Skeletal muscle satellite cell (primary cell): ENCODE measurements around the gene DNAJC13.

ENCODE experiments used
- H3K27me3 ChIP-seq: 2 replicates; pipeline ENCODE4 v1.7.0; 2013; ENCODE audit warnings: low read length; ENCODE audit not compliant: control insufficient read depth, insufficient read depth
- H3K36me3 ChIP-seq: 2 replicates; pipeline ENCODE4 v1.7.0; 2013; ENCODE audit warnings: mild to moderate bottlenecking, control low read depth, low read length; ENCODE audit not compliant: insufficient read depth
- H3K4me1 ChIP-seq: 2 replicates; pipeline ENCODE4 v1.7.0; 2013; ENCODE audit warnings: low read length; ENCODE audit not compliant: control insufficient read depth, insufficient read depth
- H3K4me2 ChIP-seq: 2 replicates; pipeline ENCODE4 v1.7.0; 2013; ENCODE audit warnings: mild to moderate bottlenecking, low read length
- H3K4me3 ChIP-seq: 2 replicates; pipeline ENCODE4 v1.7.0; 2013; ENCODE audit warnings: low read length
- H3K9ac ChIP-seq: 2 replicates; pipeline ENCODE4 v1.7.0; 2013; ENCODE audit warnings: mild to moderate bottlenecking, low read depth, low read length, moderate library complexity
- H3K9me3 ChIP-seq: replicated peaks from 2 replicates; pipeline ENCODE4 v1.7.0; 2013; ENCODE audit warnings: mild to moderate bottlenecking, control low read depth, low read length

Gene DNAJC13

GRCh38 chr3:132569153-132569552 is 151.9 kb downstream of the DNAJC13 start:
- Histone ChIP-seq H3K36me3 (peaks cover 6% of the 10 kb centered on the region), H3K4me2 (no peak overlapping the region), H3K27me3 (no peaks in the 10 kb centered on the region), H3K9me3 (no peaks in the 10 kb centered on the region), H3K4me1 (no peaks in the 10 kb centered on the region), H3K4me3 (no peak overlapping the region), H3K9ac (no peak overlapping the region)

DNA sequence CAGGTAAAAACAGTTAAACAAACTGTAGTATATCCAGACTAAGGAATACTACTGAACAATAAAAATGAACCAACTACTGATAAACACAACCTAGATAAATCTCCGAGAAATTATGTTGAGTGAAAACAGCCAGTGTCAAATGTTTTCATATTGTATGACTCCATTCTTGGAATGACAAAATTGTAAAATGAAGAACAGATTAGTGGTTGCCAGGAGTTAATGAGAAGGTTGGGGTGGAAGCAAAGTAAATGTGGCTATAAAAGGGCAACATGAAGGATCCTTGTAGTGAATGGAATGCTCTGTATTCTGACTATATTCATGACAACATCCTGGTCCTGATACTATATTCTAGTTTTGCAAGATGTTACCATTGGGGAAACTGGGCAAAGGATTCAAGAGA is 152.3 kb downstream of the DNAJC13 start:
- H3K4me3 ChIP-seq = no peak overlapping the region
- no peaks in the 10 kb centered on the region for H3K4me1 ChIP-seq
- no peaks in the 10 kb centered on the region for H3K27me3 ChIP-seq
- H3K36me3 ChIP-seq = peaks cover 6% of the 10 kb centered on the region
- H3K9me3 ChIP-seq = no peaks in the 10 kb centered on the region
- H3K9ac ChIP-seq = no peak overlapping the region
- no peak overlapping the region for H3K4me2 ChIP-seq

- peaks cover 6% of the 10 kb centered on the region for H3K36me3 ChIP-seq
- no peaks in the 10 kb centered on the region for H3K27me3 ChIP-seq
- H3K4me1 ChIP-seq = no peaks in the 10 kb centered on the region
- no peak overlapping the region for H3K4me2 ChIP-seq
- no peak overlapping the region for H3K9ac ChIP-seq
- no peaks in the 10 kb centered on the region for H3K9me3 ChIP-seq
- no peak overlapping the region for H3K4me3 ChIP-seq
Measured at GRCh38 chr3:132570016-132570415, 152.7 kb downstream of the DNAJC13 start.

DNA sequence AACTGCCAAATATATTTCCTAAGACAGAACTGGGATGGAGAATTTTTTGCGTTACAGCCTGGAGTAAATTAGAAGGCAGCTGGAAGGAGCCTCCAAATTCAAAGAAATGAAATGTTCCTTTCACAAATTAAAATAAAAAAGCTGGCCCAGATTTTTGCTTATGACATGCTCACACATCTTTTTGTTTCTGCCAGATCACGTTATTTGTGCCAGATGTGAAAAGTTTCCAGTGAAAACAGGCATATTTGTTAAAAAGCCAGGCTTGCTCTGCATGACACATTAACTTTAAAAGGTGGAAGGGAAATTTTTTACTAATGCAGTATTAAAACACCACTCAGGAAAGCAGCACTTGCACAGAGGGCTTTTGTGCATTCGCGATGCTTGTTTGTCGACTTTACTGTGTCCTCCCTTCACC is 156.5 kb downstream of the DNAJC13 start:
- Histone ChIP-seq H3K4me1 (no peaks in the 10 kb centered on the region), H3K9ac (no peak overlapping the region)

GRCh38 chr3:132587401-132587800 is 170.1 kb downstream of the DNAJC13 start:
- no peak overlapping the region for H3K4me3 ChIP-seq
- no peaks in the 10 kb centered on the region for H3K9me3 ChIP-seq
- no peaks in the 10 kb centered on the region for H3K36me3 ChIP-seq
- H3K4me1 ChIP-seq = no peaks in the 10 kb centered on the region
- no peak overlapping the region for H3K4me2 ChIP-seq
- no peaks in the 10 kb centered on the region for H3K27me3 ChIP-seq
- H3K9ac ChIP-seq = no peak overlapping the region

More for the DNA sequence above, 156.5 kb downstream of the DNAJC13 start:
- Histone ChIP-seq H3K9me3 (no peaks in the 10 kb centered on the region), H3K27me3 (no peaks in the 10 kb centered on the region), H3K36me3 (peaks cover 10% of the 10 kb centered on the region), H3K4me2 (no peak overlapping the region), H3K4me3 (no peak overlapping the region)
